Measurements from ENCODE around the gene ANKRD35.

- TF ChIP-seq POLR2A (IDR thresholded peaks at IDR 0.05; ENCODE audit: low read depth, low read length) (no peak), POLR2AphosphoS5 (IDR thresholded peaks at IDR 0.05; ENCODE audit: low read depth, low read length) (no peak), TAF1 (IDR thresholded peaks at IDR 0.05; ENCODE audit: low read depth, low read length) (no peak), PAX5 (IDR thresholded peaks at IDR 0.05; ENCODE audit: insufficient read depth, low read length, severe bottlenecking) (no peak), POU2F2 (IDR thresholded peaks at IDR 0.05; ENCODE audit: low read depth, low read length) (no peak)
These were observed 59.6 kb downstream of the ANKRD35 start for GRCh38 chr1:145826030-145826429.
